GM21619 (cell line): ENCODE data around the gene CRELD1.

Source experiments
- ATAC-seq: cut with Tn5 transposase; IDR thresholded peaks from one replicate; pipeline ENCODE4 v1.9.1; 2021; ENCODE audit not compliant: unreplicated experiment

The CRELD1 gene

GRCh38 chr3:9903904-9904303, 29.7 kb upstream of the CRELD1 start:
- no peak for ATAC-seq

DNA sequence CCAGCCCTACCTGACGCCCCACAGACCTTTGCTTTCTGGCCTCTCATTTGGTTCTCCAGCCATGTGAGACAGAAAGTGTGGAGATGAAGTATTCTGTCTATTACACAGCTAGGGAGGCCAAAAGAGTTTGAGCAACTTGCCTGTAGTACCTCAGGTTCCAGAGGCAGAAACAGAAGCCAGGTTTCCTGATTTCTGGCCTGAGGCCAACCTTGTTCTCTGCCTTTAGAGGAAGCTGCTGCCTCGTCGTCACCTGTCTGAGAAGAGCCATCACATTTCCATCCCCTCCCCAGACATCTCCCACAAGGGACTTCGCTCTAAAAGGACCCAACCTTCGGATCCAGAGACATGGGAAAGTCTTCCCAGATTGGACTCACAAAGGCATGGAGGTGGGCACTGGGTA, 27.2 kb upstream of the CRELD1 start:
- ATAC-seq, result no peak

- ATAC-seq, result no peak
Observed at GRCh38 chr3:9908286-9908685, 25.3 kb upstream of the CRELD1 start.

DNA sequence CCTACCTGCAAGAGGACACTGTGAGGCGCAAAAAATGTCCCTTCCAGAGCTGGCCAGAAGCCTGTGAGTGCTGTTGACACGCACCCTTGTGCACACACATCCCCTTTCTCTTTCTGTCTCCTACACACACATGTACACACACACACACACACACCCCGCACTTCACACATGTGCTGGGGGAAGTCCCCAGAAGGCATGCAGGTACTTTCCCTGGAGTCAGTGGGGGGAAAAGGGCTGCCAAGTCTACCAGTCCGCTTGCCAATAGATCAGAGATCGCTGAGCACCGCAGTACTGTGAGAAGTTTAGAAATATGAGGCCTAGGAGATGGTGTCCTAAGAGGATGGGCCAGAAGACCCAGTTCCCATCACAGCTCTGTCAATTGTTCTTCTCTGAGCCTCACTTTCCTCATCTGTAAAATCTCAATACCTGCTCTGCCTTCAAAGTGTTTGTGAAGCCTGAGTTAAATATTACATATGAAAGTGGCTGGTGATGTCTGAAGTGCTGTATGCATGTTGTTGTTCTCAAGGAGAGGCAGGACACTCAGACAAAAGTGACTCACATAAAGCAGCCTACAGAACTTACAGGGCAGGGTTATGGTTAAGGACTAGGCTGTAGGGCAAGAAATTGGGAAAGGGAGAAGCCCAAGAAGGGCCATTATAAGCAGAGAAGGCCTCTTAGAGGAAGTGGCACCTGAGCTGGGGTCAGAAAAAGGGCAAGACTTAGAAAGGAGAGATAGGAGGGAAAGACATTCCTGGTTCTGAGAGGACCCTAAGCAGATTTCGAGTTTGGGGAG, 24.2 kb upstream of the CRELD1 start:
- no peak for ATAC-seq

DNA sequence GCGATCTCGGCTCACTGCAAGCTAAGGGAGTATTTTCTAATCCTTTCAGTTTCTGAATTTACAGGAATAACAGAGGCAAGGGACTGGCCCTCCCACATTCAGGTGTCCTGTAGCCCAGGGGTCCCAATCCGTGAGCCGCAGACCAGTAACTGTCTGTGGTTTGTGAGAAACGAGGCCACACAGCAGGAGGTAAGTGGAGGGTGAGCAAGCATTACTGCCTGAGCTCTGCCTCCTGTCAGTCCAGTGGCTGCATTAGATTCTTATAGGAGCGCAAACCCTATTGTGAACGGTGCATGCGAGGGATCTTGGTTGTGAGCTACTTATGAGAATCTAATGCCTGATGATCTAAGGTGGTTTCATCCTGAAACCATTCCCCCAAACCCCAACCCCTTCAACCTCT, 21.8 kb upstream of the CRELD1 start:
- ATAC-seq, result no peak

GRCh38 chr3:9912294-9912935, 21.2 kb upstream of the CRELD1 start:
- ATAC-seq, result no peak

DNA sequence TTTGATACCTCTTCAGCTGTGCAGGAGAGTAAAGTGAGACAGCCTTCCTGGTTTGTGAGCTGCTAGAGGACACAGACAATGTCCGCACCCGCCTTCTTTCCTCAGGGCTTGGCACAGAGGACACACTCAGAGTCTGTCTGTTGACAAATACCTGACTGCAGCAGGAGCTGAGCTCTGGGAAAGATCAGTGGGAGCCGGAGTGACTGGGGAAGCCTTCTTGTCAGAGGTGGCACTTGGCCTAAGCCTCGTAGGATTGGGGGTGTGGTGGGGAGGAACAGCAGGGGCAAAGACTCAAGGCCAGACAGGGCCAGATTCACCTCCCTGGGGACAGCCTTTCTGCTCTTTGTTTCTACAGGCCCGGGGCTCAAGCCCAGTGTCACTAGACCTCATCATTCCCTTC, 20.0 kb upstream of the CRELD1 start:
- no peak for ATAC-seq

- no peak for ATAC-seq
Observed at GRCh38 chr3:9914011-9914410, 19.6 kb upstream of the CRELD1 start.

- no peak for ATAC-seq
Observed at GRCh38 chr3:9914559-9915253, 18.9 kb upstream of the CRELD1 start.

- ATAC-seq, result no peak
Observed at GRCh38 chr3:9915254-9916141, 18.1 kb upstream of the CRELD1 start.

DNA sequence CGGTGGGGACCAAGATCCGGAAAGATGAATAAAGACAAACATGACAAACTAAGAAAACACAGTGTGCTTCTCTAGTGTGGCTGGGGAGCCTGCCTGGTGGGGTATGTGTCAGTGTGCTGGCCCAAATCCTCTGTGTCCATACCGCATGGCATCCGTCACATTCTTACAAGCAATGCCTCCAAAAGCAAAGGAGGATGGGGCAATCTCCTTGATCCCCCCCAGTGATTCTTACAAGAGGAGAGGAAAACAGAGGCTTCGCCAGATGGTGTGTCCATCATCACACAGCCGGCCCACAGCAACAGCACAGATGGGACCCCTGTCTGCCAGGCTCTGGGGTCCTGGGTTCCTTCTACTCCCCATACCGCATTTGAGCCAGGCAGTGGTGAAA, 17.3 kb upstream of the CRELD1 start:
- no peak for ATAC-seq

DNA sequence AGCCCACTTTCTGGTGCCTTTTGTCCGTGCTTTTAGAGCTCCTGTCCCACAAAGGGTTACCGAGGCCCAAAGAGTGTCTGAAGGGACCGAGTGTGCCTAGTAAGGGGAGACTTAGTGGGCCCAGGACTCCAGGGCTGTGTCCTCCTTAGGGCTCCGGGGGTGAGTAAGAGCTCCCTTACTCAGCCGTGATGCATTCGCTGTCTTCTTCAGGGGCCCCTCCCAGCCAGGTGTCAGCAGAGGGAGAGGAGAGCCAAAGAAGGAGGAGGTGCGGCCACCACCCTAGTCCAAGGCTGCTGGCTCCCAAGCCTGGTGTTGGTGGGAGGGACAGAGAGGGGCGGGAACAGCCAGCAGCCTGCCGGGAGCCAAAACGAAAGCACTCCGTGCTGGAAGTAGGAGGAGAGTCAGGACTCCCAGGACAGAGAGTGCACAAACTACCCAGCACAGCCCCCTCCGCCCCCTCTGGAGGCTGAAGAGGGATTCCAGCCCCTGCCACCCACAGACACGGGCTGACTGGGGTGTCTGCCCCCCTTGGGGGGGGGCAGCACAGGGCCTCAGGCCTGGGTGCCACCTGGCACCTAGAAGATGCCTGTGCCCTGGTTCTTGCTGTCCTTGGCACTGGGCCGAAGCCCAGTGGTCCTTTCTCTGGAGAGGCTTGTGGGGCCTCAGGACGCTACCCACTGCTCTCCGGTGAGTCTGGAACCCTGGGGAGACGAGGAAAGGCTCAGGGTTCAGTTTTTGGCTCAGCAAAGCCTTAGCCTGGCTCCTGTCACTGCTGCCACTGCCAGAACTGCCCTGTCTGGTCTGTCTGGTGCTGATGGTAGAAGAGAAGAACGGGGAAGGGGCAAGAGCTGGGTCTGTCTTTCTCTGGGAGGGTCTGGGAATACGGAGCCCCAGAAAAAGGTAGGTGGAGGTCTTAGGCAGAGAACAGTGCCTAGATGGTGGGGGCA, 16.6 kb upstream of the CRELD1 start, which contains the start of gene IL17RC:
Gene IL17RC, plus strand, starts transcription at position 365 of the 947 bp plus-strand sequence. Its CDS starts 218 bp downstream, at position 583.
- no peak for ATAC-seq

- ATAC-seq, result no peak
Observed at GRCh38 chr3:9917820-9918219, 15.8 kb upstream of the CRELD1 start.

DNA sequence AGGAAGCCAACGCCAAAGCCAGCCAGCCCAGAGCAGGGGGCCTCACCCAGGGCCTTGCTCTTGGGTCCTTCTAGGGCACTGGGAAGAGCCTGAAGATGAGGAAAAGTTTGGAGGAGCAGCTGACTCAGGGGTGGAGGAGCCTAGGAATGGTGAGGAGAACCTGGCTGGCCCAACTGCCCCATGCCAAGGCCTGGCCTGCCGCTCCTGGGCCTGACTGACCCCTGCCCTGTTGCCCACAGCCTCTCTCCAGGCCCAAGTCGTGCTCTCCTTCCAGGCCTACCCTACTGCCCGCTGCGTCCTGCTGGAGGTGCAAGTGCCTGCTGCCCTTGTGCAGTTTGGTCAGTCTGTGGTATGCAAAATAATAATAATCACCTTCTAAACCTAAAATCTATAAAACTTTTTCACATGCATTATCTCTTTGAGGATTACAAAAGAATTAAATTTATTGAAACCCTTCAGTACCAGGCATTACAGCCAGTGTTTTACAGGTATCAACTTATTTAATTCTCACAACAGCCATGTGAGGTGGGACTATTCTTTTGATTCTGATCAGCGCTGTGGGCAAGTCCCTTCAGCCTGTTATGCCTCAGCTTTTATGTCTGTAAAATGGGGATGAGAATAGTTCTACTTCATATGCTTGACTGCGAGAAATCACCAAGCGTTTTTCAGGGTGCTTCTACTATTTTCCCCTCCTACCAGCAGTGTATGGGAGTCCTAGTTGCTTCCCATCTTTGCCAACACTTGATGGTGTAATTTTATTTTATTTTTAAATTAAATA, 15.2 kb upstream of the CRELD1 start:
- ATAC-seq, result no peak

DNA sequence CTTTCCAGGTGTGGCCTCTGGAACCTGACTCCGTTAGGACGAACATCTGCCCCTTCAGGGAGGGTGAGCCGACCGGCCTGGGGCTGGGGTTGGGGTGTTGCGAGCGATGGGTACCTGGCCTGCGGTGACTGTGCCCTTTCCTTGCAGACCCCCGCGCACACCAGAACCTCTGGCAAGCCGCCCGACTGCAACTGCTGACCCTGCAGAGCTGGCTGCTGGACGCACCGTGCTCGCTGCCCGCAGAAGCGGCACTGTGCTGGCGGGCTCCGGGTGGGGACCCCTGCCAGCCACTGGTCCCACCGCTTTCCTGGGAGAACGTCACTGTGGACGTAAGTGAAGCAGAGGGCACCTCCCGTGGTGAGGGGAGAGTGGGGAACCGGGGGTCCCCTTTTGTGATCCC, 5.5 kb upstream of the CRELD1 start:
- ATAC-seq, result no peak

- no peak for ATAC-seq
Observed at GRCh38 chr3:9930804-9931418, 2.7 kb upstream of the CRELD1 start.

GRCh38 chr3:9932535-9932842, 1.1 kb upstream of the CRELD1 start:
- ATAC-seq, result no peak

GRCh38 chr3:9932843-9933560, 632 bp upstream of the CRELD1 start:
- ATAC-seq, result peak; percentile 63
